AG08396 (cell line): ENCODE data around the gene FAM228B.
"Not testable (repeated sequence)": the region's sequence is repeated elsewhere in the genome, so short reads cannot be mapped to it uniquely, and the experiment has no call there.

ENCODE experiments used
- DNase-seq: peaks from one replicate; pipeline ENCODE4 v3.0.0; 2012; ENCODE audit warnings: low spot score, mixed read lengths

Gene FAM228B

DNA sequence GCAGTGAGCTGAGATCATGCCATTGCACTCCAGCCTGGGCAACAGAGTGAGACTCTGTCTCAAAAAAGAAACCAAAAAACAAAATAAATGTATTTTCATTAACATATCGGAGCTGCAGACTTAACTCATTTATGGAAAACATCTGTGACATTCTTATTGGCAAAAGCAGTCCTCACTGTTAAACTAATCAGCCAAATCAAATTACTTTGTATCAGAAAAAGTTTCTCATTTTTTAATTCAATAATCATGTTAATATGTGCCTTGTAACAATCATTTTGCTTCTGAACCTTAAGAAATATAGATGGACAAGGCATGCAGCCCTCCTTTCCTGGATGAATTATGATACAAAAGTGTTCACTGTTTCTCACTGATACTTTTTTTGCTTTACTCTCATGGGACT lies 20.6 kb upstream of the FAM228B start:
- no peak for DNase-seq

DNA sequence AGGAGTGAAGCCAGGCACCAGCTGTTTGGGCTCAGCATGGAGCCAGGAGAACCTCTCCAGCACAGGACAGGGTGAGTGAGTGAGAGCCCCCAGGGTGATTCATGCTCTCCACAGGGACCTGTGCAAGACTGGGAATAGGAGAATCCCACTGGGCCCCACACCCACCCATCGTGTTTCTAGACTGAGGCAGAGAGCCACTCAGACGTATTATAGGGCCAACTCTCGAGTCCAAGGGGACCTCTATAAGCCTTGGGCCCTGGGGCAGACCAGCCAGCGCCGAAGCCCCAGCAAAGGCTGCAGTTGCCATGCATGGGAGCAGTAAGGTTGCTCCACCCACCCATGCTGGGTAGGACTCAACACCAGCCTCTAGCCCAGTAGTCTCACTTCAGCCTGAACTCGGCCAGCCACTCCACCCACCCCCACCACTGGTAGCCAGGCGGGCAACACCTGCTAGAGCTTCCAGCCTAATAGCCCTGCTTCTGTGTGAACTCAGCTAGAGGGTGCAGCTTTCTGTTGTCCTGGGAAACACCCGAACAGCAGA lies 19.1 kb upstream of the FAM228B start:
- no peak for DNase-seq

DNA sequence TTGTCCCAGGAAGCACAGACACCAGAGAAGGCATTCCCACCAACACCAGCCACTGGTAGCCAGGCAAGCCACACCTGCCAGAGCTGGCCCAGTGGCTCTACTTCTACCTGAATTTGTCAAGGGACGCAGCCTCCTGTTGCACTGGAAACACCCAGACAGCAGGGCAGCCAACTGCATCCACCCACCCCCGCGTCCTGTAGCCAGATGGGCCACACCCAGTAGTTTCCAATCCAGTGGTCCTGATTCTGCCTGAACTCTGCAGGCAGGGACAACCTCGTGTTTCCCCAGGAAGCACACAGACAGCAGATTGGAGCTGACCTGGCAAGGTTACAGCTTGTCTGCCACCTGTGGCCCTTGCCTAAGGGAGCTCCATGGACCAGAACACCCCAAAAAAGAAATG lies 18.4 kb upstream of the FAM228B start:
- DNase-seq = no peak

DNA sequence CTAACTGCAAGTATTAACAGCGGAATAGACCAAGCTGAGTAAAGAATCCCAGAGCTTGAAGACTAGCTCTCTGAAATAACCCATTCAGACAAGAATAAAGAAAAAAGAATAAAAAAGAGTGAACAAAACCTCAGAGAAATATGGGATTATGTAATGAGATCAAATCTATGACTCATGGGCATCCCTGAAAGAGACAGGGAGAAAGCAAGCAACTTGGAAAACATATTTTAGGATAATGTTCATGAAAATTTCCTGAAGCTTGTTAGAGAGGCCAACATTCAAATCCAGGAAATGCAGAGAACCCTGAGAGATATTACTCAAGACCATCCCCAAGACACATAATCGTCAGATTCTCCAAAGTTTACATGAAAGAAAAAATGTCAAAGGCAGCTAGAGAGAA lies 17.5 kb upstream of the FAM228B start:
- DNase-seq = no peak

DNA sequence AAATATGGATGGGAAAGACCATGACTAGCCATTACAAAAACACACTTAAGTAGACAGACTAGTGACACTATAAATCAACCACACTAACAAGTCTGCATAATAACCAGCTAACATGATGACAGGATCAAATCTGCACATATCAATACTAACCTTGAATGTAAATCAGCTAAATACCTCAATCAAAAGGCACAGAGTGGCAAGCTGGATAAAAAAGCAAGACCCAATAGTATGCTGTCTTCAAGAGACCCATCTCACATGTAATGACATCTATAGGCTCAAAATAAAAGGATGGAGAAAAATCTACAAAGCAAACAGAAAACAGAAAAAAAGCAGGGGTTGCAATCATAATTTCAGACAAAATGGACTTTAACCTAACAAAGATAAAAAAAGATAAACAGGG lies 16.5 kb upstream of the FAM228B start:
- no peak for DNase-seq

DNA sequence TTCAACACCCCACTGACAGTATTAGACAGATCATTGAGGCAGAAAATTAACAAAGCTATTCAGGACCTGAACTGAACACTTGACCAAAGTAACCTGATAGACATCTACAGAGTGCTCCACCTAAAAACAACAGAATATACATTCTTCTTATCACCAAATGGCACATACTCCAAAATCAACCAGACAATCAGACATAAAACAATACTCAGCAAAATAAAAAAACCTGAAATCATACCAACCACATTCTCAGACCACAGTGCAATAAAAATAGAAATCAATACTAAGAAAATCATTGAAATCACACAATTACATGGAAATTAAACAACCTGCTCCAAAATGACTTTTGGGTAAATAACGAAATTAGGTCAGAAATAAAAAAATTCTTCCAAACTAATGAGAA lies 15.9 kb upstream of the FAM228B start:
- DNase-seq = no peak

DNA sequence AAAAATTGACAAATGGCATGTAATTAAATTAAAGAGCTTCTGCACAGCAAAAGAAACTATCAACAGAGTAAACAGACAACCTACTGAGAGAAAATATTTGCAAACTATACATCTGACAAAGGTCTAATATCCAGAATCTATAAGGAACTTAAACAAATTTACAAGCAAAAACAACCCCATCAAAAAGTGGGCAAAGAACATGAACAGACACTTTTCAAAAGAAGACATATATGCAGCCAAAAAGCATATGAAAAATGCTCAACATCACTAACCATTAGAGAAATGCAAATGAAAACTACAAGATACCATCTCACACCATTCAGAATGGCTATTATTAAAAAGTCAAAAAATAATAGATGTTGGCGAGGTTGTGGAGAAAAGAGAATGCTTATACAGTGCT lies 13.8 kb upstream of the FAM228B start:
- DNase-seq = not testable (repeated sequence)

DNA sequence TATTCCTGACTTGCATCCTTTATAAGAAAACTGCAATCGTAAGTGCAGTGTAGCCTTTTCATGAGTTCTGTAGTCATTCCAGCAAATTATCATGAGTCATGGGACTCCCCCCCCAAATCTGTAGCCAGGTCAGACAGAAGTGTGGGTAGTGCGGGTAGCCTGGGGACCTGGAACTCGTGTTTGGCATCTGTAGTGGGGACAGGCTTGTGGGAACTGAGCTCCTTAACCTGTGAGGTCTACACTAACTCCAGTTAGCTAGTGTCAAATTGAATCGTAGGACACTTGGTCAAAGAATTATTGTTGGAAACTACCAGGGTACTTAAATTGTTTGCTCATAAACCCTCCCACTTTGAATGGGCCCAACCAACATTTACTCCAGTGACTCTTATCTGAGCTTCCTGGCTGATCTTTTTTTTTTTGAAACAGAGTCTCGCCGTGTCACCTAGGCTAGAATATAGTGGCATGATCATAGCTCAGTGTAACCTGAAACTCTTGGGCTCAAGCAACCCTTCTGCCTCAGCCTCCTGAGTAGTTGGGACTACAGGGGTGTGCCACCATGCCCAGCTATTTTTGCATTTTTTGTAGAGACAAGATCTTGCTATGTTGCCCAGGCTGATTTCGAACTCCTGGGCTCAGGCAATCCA lies 12.5 kb upstream of the FAM228B start:
- no peak for DNase-seq

DNA sequence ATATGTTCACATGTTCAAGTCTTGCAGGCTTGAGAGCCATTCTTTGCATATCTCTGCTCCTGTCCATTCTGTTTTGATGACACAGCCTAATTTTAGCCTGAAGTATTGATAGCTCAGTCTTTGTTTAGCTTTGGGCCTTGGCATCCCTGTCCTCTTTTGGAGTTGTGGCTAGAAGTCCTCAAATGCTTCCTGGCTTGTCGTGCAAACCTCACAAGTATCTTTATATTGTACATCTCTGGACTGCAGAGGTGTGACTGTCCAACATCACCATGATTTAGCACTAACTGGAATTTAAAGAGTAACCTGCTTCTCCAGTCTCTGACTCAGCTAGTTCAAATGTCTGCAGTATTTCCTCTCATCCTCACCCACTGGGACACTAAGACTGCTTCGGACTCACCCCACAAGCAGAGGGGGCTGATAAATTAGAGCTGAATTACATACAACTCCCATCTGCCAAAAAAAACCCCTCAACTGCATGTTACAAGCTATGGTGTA lies 11.8 kb upstream of the FAM228B start:
- DNase-seq = no peak

DNA sequence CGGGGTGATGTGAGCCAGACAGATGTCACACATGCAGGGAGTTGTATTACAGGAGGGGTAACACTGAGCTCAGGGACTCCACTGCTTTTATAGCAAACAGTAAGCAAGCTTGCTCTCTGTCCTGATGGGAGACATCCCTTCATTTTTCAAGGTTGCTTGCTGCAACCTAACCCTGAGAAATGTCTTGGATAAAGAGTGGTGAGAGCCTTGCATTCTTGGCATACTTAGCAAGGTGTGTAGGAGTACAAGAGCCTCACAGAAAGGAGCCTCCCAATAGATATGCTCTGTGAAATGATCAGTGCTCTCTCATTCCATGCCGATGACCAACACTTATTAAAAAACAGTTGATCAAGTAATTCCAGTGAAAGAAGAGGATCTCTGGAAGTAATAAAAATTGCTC lies 8.2 kb upstream of the FAM228B start:
- DNase-seq = no peak

DNA sequence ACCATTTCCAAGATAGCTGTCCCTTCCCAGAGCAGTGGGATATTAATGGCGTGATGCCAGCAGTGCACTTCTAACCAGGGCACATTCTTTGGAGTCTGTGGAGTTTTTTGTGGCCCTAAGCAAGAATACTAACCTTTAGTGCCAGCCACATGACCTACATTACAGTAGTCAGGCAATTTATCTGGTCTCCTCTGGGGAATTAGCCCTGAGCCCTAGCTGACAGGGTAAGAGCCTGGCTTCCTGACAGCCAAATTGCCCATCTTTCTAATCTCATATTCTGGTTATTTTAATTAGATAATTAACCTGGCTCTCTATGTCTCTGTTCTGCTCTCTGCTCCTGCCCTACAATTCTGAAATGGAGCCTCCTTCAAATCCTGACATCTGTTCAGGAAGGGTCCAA lies 5.4 kb upstream of the FAM228B start:
- DNase-seq = no peak

DNA sequence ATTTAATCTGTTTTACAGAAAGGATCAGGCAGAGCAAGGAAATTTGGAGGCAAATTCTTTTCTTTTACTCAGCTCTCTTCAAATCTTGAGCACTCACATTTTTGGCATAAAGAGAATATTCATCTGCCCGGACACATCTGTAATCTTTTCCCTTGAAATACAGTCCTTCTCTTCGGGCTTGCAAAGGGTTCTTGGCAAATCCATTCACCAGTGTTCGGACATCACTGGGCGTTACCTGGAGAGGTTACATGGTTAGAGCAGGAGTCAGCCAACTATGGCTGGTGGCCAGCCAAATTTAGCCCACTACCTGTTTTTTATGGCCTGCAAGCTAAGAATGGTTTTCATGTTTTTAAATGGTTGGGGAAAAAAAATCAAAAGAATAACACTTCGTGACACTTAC lies 2.2 kb upstream of the FAM228B start:
- DNase-seq = no peak

DNA sequence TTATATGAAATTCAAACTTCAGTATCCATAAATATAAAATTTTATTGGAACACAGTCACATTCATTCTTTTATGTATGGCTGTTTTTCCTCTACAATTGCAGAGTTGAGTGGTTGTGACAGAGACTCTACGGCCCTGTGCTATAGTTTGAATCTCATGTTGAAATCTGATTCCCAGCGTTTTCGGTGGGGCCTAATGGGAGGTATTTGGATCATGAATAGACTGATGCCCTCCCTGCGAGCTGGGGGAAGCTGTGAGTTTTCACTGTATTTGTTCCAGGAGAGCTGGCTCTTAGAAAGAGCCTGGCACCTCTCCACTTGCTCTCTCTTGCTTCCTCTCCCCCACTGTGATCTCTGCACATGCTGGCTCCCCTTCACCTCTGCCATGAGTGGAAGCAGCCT lies 1.8 kb upstream of the FAM228B start:
- no peak for DNase-seq

DNA sequence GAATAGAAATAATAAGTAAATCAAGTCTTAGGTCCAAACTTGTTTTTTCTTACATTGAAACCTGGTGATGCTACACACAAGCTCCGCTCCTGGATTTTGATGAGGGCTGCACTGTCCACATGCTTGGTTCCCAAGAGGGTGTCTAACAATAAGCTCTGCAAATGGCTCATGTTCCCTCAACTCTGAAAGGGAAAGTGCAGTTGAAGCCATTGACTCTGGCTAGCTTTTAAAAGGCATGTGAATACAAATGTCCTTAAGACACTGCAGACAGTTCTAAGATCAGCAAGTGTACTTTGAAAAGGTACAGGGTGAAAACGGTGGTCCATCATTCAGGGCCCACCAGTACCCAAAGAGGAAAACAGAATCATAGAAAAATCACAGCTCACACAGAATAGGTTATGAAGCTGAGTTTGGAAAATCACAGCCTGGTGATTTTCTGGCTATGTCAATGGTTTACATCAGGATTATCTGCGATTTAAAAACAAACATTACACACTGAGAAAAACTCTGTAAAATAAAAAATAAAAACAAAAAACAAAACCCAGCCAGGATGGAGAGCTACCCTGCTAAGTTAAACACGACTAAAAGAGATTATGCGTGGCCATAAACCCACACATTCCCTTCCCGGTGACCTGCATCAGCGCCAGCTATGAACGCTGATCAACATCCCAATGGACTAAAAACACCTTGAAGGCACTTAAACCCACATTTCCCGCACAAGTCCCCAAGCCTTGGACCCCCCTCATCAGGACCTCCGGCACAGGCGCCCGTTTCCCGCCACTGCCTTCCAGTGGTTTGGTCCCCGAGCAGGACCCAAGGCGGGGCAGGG lies 689 bp upstream of the FAM228B start:
- no peak for DNase-seq

DNA sequence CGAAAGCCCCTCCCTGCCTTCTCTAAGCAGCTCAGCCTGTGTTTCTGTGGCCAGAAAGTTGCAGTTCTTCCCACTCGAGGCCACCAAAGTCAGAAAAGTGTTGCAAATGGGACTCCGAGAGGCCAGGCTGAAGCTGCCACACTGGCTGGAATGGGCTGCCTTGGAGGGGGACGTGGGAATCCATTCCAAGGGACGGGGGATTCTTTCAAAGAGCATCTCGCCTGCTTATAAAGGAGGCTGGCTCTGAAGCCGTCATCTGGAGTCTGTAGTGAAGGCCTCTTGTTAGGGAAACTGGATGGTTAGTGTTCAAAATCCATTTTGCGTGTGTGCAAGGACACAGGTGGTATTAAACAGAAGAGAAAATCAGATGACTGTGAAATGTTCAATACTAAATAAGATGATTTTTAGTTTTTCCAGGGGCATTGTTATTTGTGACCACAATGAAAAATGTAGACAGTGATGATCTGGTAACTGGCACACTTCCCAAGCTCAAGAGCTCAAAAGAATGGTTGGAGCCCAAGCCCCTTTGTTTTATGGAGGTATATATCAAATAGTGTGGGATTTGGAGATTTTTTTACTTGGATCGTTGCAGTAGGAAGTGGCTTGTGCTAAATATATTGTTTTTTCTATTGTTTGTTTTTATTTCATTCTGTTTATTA lies 782 bp downstream of the FAM228B start:
- no peak for DNase-seq

DNA sequence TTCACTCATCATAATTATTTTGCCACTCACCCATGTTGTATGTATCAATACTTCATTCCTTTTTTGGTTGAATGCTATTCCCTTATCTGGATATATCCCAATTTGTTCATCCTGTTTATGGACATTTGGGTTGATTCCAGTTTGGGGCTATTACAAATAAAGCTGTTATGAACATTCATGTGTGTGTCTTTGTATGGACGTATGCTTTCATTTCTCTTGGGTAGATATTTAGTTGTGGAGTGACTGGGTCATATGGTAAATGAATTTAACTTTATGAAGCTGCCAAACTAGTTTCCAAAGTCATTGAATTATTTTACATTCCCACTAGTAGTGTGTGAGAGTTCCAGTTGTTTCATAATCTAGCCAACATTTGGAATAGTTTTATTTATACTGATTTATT lies 2.7 kb downstream of the FAM228B start:
- no peak for DNase-seq

DNA sequence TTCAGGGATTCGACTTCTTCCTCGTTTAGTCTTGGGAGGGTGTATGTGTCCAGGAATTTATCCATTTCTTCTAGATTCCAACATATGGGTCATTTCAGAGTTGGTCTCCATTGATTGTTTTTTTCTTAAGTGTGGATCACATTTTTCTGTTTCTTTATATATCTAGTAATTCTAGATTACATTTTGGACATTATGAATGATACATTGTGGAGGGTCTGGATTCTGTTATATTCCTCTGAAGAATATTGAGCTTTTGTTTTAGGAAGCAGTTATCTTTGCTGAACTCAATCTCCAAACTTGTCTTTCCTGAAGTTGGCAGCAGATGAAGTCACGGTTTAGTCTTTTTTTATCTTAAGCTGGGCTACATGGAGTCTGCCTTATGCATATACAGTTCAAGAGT lies 9.3 kb downstream of the FAM228B start:
- no peak for DNase-seq

DNA sequence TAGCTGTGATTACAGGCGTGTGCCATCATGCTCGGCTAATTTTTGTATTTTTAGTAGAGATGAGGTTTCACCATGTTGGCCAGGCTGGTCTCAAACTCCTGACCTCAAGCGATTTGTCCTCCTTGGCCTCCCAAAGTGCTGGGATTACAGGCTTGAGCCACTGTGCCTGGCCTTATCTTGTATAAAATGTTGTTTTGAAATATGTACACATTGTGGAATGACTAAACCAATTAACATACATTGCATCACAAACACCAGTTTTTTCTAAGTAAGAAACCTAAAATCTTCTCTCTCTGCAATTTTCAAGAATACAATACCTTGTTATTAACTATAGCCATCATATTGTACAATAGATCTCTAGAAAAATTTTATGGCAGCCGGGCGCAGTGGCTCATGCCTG lies 17.0 kb downstream of the FAM228B start:
- not testable (repeated sequence) for DNase-seq

DNA sequence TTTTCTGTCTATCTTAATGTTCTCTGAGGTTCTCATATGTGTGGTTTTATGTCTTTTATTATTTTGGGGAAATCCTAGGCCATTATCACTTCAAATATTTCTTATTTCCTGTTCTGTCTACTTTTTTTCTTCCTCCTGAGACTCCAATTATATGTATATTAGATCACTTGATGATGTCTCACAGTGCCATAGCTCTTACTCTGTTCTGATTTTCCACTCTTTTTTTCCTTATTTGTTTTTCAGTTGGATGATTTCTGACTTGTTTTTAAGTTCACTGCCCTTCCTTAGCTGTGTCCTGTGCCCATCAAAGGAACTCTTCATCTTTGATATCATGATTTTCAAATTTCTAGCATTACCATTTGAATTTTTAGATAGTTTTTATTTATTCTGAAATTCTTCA lies 24.1 kb downstream of the FAM228B start:
- DNase-seq = no peak

DNA sequence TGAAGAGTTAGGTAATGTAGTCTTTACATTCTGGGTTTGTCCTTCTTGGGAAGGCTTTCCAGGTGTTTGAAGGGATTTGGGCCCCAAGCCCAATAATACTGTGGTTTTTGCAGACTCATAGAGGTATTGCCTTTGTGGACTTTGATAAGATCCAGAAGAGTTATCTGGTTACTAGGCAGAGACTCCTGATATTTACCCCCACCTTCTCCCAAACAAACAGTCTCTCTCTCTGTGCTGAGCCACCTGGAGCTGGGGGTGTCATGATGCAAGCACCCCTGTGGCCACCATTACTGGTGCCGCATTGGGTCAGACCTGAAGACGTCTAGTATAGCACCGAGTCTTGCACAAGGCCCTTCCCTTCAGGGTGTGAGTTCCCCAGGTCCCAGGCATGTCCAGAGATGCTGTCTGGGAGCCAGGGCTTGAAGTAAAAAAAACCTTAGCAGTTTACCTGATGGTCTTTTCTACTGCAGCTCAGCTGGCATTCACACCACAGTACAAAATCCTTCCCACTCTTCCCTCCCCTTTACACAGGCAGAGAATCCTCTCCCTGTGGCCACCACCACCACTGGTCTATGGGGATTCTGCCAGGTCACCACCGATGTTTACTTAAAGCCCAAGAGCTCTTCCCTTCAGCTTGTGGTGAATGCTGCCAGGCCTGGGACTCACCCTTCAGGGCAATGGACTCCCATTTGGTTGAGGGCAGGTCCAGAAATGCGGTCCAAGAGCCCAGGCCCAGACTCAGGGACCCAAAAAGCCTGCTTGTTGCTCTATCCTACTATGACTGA lies 29.3 kb downstream of the FAM228B start:
- DNase-seq = no peak

DNA sequence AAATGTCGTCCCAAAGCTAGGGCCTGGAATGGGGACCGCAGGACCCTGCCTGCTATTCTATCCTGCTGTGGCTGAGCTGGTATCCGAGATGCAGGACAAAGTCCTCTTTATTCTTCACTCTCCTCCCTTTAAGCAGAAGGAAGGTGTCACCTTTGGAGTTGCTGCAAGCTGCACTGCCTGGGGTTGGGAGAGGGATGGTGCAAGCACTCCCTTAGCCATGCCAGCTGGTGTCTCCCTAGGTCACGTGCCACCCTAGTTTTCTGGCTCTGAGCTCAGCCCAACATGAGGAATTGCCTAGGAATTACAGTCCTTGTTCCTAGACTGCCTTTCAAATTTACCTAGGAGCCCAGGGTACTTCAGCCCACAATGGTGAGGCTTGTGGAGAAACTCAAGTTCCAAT lies 30.2 kb downstream of the FAM228B start:
- no peak for DNase-seq

DNA sequence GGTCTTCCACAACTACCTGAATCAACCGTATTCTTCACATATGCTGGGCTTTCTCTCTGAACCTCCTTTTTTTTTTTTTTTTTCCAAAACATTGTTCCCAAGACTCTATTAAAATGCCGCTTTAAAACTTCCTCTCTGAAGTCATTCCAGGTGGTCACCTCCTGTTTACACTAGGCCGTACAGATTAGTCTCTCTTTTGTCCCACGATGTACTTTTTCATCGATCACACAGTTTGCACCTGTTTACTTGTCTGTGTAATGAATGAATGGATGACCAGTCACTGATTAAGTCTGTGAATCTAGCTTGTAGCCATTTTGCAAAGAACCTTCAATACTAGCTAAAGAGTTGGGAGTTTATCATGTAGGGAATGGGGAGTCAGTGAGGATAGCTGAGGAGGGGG lies 34.9 kb downstream of the FAM228B start:
- DNase-seq = no peak
